Activated CD4-positive, alpha-beta T cell treated with anti-CD3 and anti-CD28 coated beads for 36 hours (primary cell): ENCODE data around the gene TSSC4. TPM values are rescaled to one million over a fixed set of nuclear protein-coding genes. Genes with fewer than 3 reads are reported as not detected.

Source experiments
- ATAC-seq: fragments of 200-7000 bp; cut with Tn5 transposase; one replicate; pipeline ENCODE4 v1.10.0; 2021; ENCODE audit warnings: mild to moderate bottlenecking, moderate library complexity
- CTCF ChIA-PET: fragments of 350-600 bp; sonication (Branson Sonifier 250); formaldehyde crosslinking; loops from one replicate; lab custom pipeline; 2021; ENCODE audit warnings: antibody characterized with exemption; lab: Charles Lee
- POLR2A ChIA-PET: fragments of 350-600 bp; sonication (Branson Sonifier 250); formaldehyde crosslinking; loops from one replicate; lab custom pipeline; 2021; ENCODE audit warnings: antibody characterized with exemption, inconsistent platforms; lab: Charles Lee
- DNase-seq: peaks from one replicate; pipeline ENCODE4 v3.0.0-alpha.2; 2020
- H3K27ac Mint-ChIP-seq: one replicate; pipeline ENCODE4 v1.8.0; 2021; ENCODE audit warnings: mixed read lengths
- H3K27me3 Mint-ChIP-seq: one replicate; pipeline ENCODE4 v1.8.0; 2021; ENCODE audit warnings: mixed read lengths
- H3K36me3 Mint-ChIP-seq: one replicate; pipeline ENCODE4 v1.8.0; 2021; ENCODE audit warnings: low read depth, mixed read lengths
- H3K4me1 Mint-ChIP-seq: one replicate; pipeline ENCODE4 v1.8.0; 2021; ENCODE audit warnings: mixed read lengths
- H3K4me3 Mint-ChIP-seq: one replicate; pipeline ENCODE4 v1.8.0; 2021; ENCODE audit warnings: mild to moderate bottlenecking, moderate library complexity, mixed read lengths
- H3K9me3 Mint-ChIP-seq: one replicate; pipeline ENCODE4 v1.8.0; 2021; ENCODE audit warnings: low read depth, mixed read lengths
- intact Hi-C, 2 experiments: fragments of 100-400 bp; cut with DNase I in 1 of 2; cut with micrococcal nuclease in 1 of 2; formaldehyde crosslinking; loops; one replicate each; pipeline versions ENCODE4 v1.14.2 to v1.15.1; 2022 to 2024; cut with DNase I, micrococcal nuclease
- total RNA-seq, 2 experiments: library from RNA; stranded (reverse); gene quantifications; one replicate each; pipeline ENCODE4 v1.2.3, GENCODE V29; 2021

Gene TSSC4
- total RNA-seq, 2 experiments from 2014 or later, result 19.8 to 38.4 TPM

- Mint-ChIP-seq H3K27me3 (no peaks in the 10 kb centered on the region), H3K4me1 (peaks cover 19% of the 10 kb centered on the region), H3K4me3 (no peak overlapping the region), H3K9me3 (peaks cover 2% of the 10 kb centered on the region), H3K36me3 (no peaks in the 10 kb centered on the region), H3K27ac (no peak overlapping the region)
- ATAC-seq, result no peak
- ChIA-PET CTCF (interaction anchor here (0.6 kb wide), 1 partner anchor 19 kb away, joined by 3 read pairs; no protein-coding TSS in a partner anchor), POLR2A (no interaction called here)
- intact Hi-C loops, result no loop called here
- no peak for DNase-seq
These were observed 39.3 kb downstream of the TSSC4 start for GRCh38 chr11:2439820-2440219.

- ATAC-seq (no peak), DNase-seq (peak; percentile 3)
- peaks cover 22% of the 10 kb centered on the region for H3K4me1 Mint-ChIP-seq
- intact Hi-C loops, result no loop called here
- ChIA-PET CTCF (no interaction called here), POLR2A (no interaction called here)
- no peaks in the 10 kb centered on the region for H3K27me3 Mint-ChIP-seq
- no peak overlapping the region for H3K4me3 Mint-ChIP-seq
- H3K27ac Mint-ChIP-seq, result no peak overlapping the region
- H3K9me3 Mint-ChIP-seq, result peaks cover 2% of the 10 kb centered on the region
- no peaks in the 10 kb centered on the region for H3K36me3 Mint-ChIP-seq
These were observed 40.1 kb downstream of the TSSC4 start for GRCh38 chr11:2440646-2441045.

- Mint-ChIP-seq H3K4me3 (no peak overlapping the region), H3K9me3 (peaks cover 2% of the 10 kb centered on the region), H3K4me1 (peaks cover 22% of the 10 kb centered on the region), H3K36me3 (no peaks in the 10 kb centered on the region), H3K27ac (no peak overlapping the region), H3K27me3 (no peaks in the 10 kb centered on the region)
- intact Hi-C loops, result no loop called here
- ChIA-PET CTCF (no interaction called here), POLR2A (no interaction called here)
- ATAC-seq (no peak), DNase-seq (no peak)
These were observed 40.6 kb downstream of the TSSC4 start for GRCh38 chr11:2441171-2441570.

GRCh38 chr11:2442589-2442988 is 42.0 kb downstream of the TSSC4 start:
- Mint-ChIP-seq H3K9me3 (peaks cover 2% of the 10 kb centered on the region), H3K4me3 (no peak overlapping the region), H3K27ac (no peak overlapping the region), H3K27me3 (no peaks in the 10 kb centered on the region), H3K36me3 (no peaks in the 10 kb centered on the region), H3K4me1 (peaks cover 33% of the 10 kb centered on the region)
- intact Hi-C loops, result no loop called here
- no peak for ATAC-seq
- no peak for DNase-seq
- CTCF ChIA-PET, result interaction anchor here (1.0 kb wide), 1 partner anchor 22 kb away, joined by 5 read pairs; no protein-coding TSS in a partner anchor
- POLR2A ChIA-PET, result no interaction called here

GRCh38 chr11:2443406-2443805 is 42.9 kb downstream of the TSSC4 start:
- no peak for DNase-seq
- H3K27ac Mint-ChIP-seq, result peak overlapping the region; percentile 37
- no peaks in the 10 kb centered on the region for H3K27me3 Mint-ChIP-seq
- peaks cover 38% of the 10 kb centered on the region for H3K4me1 Mint-ChIP-seq
- no peak for ATAC-seq
- intact Hi-C loops, result no loop called here
- ChIA-PET CTCF (interaction anchor here (1.1 kb wide), 2 partner anchors 67 to 89 kb away, joined by 3 read pairs; partner anchors contain the start of gene CD81), POLR2A (no interaction called here)
- no peaks in the 10 kb centered on the region for H3K36me3 Mint-ChIP-seq
- peaks cover 2% of the 10 kb centered on the region for H3K9me3 Mint-ChIP-seq
- H3K4me3 Mint-ChIP-seq, result peak overlapping the region; percentile 23

GRCh38 chr11:2443881-2444820 is 43.6 kb downstream of the TSSC4 start, which contains the start of gene TRPM5:
TSS of gene TRPM5 (minus strand) at chr11:2444514. CDS start at chr11:2423036, 21,478 bp downstream.
- peaks cover 2% of the 10 kb centered on the region for H3K9me3 Mint-ChIP-seq
- DNase-seq (peak; percentile 92), ATAC-seq (peak; percentile 45)
- ChIA-PET POLR2A (interaction anchor here (1.5 kb wide), 1 partner anchor 66 kb away, joined by 5 read pairs; the partner anchor contains the start of gene CD81), CTCF (interaction anchor here (1.1 kb wide), 2 partner anchors 68 to 89 kb away, joined by 3 read pairs; partner anchors contain the start of gene CD81)
- H3K27me3 Mint-ChIP-seq, result no peaks in the 10 kb centered on the region
- H3K27ac Mint-ChIP-seq, result peak within 1 kb of the TSS; percentile 71
- peaks cover 38% of the 10 kb centered on the region for H3K4me1 Mint-ChIP-seq
- H3K4me3 Mint-ChIP-seq, result peak within 1 kb of the TSS; percentile 86
- no peaks in the 10 kb centered on the region for H3K36me3 Mint-ChIP-seq
- intact Hi-C loops, result loop anchor here in 1 of 2 experiments (1.0 to 2.0 kb wide), 7 partner anchors 37 to 548 kb away; partner anchors contain the start of genes CD81, CDKN1C, NAP1L4 and TSSC4

GRCh38 chr11:2444821-2445745 is 44.5 kb downstream of the TSSC4 start, which contains the start of gene KCNQ1:
TSS of gene KCNQ1 (plus strand) at chr11:2445008. CDS start at chr11:2445099, 91 bp downstream.
- POLR2A ChIA-PET, result interaction anchor here (1.5 kb wide), 1 partner anchor 67 kb away, joined by 5 read pairs; the partner anchor contains the start of gene CD81
- no peaks in the 10 kb centered on the region for H3K27me3 Mint-ChIP-seq

GRCh38 chr11:2445746-2446551 is 45.4 kb downstream of the TSSC4 start:
- no peaks in the 10 kb centered on the region for H3K9me3 Mint-ChIP-seq
- H3K36me3 Mint-ChIP-seq, result no peaks in the 10 kb centered on the region
- DNase-seq (peak; percentile 44), ATAC-seq (no peak)
- H3K4me1 Mint-ChIP-seq, result peaks cover 38% of the 10 kb centered on the region
- peak overlapping the region; percentile 86 for H3K4me3 Mint-ChIP-seq
- intact Hi-C loops, result loop anchor here (1.0 to 5.0 kb wide), 4 partner anchors 35 to 441 kb away; partner anchors contain the start of gene CDKN1C (in 1 of the 2)
- H3K27me3 Mint-ChIP-seq, result no peaks in the 10 kb centered on the region
- ChIA-PET CTCF (interaction anchor here (0.6 to 1.5 kb wide), 4 partner anchors 26 to 87 kb away, joined by 3 to 7 read pairs (median 4); no protein-coding TSS in a partner anchor), POLR2A (interaction anchor here (1.5 kb wide), 1 partner anchor 68 kb away, joined by 5 read pairs; the partner anchor contains the start of gene CD81)
- peak overlapping the region; percentile 71 for H3K27ac Mint-ChIP-seq

More at GRCh38 chr11:2444821-2445745, 44.5 kb downstream of the TSSC4 start, which contains the start of gene KCNQ1:
- Mint-ChIP-seq H3K27ac (peak within 1 kb of the TSS; percentile 71), H3K4me1 (peaks cover 38% of the 10 kb centered on the region), H3K9me3 (no peaks in the 10 kb centered on the region), H3K4me3 (peak within 1 kb of the TSS; percentile 86), H3K36me3 (no peaks in the 10 kb centered on the region)
- intact Hi-C loops, result loop anchor here (1.0 to 5.0 kb wide), 10 partner anchors 36 to 547 kb away; partner anchors contain the start of genes CDKN1C (in 2 of the 2), CD81 (in 1 of the 2), NAP1L4 (in 1 of the 2) and TSSC4 (in 1 of the 2)
- CTCF ChIA-PET, result interaction anchor here (0.6 to 1.5 kb wide), 4 partner anchors 25 to 87 kb away, joined by 3 to 7 read pairs (median 4); no protein-coding TSS in a partner anchor
- ATAC-seq, result peak; percentile 63
- DNase-seq, result peak; percentile 63

GRCh38 chr11:2446590-2447252 is 46.2 kb downstream of the TSSC4 start:
- CTCF ChIA-PET, result interaction anchor here (1.5 kb wide), 1 partner anchor 80 kb away, joined by 5 read pairs; no protein-coding TSS in a partner anchor
- Mint-ChIP-seq H3K27ac (peak overlapping the region; percentile 74), H3K36me3 (no peaks in the 10 kb centered on the region), H3K4me3 (peak overlapping the region; percentile 86), H3K4me1 (peaks cover 38% of the 10 kb centered on the region), H3K9me3 (no peaks in the 10 kb centered on the region), H3K27me3 (no peaks in the 10 kb centered on the region)
- POLR2A ChIA-PET, result no interaction called here
- intact Hi-C loops, result loop anchor here in 1 of 2 experiments (5.0 kb wide), 2 partner anchors 36 to 441 kb away; partner anchors contain the start of gene CDKN1C
- DNase-seq, result peak; percentile 42
- no peak for ATAC-seq
